ENCODE measurements around the gene NIPAL3. TPM values are rescaled to one million over a fixed set of nuclear protein-coding genes. Genes with fewer than 3 reads are reported as not detected.

Gene NIPAL3
- total RNA-seq, 1 experiment from 2014 or later: 16.6 TPM

- BruUV-seq (replicated peaks): no TSS peak
- H3K27me3 ChIP-seq (ENCODE audit: insufficient read depth, low read length): no peaks in the 10 kb centered on the region
- H2AFZ ChIP-seq (ENCODE audit: low read depth, low read length, poor library complexity, severe bottlenecking): no peak overlapping the region
- CTCF ChIA-PET: no interaction called here
- H3K4me3 ChIP-seq (replicated peaks in 1 of 2; ENCODE audit: low read depth in 1 of 2, low read length in 2 of 2): no peak overlapping the region
- RAD21 ChIA-PET (ENCODE audit: low non-redundant PET in 1 of 2, low total read pairs in 2 of 2, uncharacterized antibody in 2 of 2, unreplicated experiment in 2 of 2): no interaction called here
- DNase-seq (ENCODE audit: low read depth, low spot score) (no peak), ATAC-seq (no peak)
- H3K4me2 ChIP-seq (ENCODE audit: low read length): no peak overlapping the region
- TF ChIP-seq POLR2A (IDR thresholded peaks at IDR 0.05; ENCODE audit: borderline replicate concordance, extremely low read depth, insufficient read depth, insufficient read length): no peak
- no peaks in the 10 kb centered on the region for H3K79me2 ChIP-seq (ENCODE audit: insufficient read depth, low read length)
- 0 out of 4 replicates have a peak, but pooled peaks cover 0 to 2% of the 10 kb centered on the region in 2 experiments for H3K36me3 ChIP-seq (ENCODE audit: control insufficient read depth in 1 of 2, insufficient read depth in 2 of 2, low read length in 2 of 2)
- intact Hi-C loops (cut with micrococcal nuclease): no loop called here
- H3K9me2 ChIP-seq (ENCODE audit: insufficient read depth): no peaks in the 10 kb centered on the region
- no peak overlapping the region for H3K27ac ChIP-seq (ENCODE audit: low read depth, low read length)
- H4K20me1 ChIP-seq (ENCODE audit: insufficient read depth): no peaks in the 10 kb centered on the region
- H3K9ac ChIP-seq (ENCODE audit: low read length): no peak overlapping the region
- H3K9me3 ChIP-seq (ENCODE audit: control insufficient read depth in 1 of 2, insufficient read depth in 1 of 2, low read depth in 1 of 2, low read length in 2 of 2): no peaks in the 10 kb centered on the region
- POLR2A ChIA-PET: no interaction called here
- no peaks in the 10 kb centered on the region for H3K4me1 ChIP-seq (ENCODE audit: control insufficient read depth in 1 of 2, insufficient read depth in 2 of 2, low read length in 2 of 2)
Observed at GRCh38 chr1:24425922-24426321, 10.3 kb downstream of the NIPAL3 start.

DNA sequence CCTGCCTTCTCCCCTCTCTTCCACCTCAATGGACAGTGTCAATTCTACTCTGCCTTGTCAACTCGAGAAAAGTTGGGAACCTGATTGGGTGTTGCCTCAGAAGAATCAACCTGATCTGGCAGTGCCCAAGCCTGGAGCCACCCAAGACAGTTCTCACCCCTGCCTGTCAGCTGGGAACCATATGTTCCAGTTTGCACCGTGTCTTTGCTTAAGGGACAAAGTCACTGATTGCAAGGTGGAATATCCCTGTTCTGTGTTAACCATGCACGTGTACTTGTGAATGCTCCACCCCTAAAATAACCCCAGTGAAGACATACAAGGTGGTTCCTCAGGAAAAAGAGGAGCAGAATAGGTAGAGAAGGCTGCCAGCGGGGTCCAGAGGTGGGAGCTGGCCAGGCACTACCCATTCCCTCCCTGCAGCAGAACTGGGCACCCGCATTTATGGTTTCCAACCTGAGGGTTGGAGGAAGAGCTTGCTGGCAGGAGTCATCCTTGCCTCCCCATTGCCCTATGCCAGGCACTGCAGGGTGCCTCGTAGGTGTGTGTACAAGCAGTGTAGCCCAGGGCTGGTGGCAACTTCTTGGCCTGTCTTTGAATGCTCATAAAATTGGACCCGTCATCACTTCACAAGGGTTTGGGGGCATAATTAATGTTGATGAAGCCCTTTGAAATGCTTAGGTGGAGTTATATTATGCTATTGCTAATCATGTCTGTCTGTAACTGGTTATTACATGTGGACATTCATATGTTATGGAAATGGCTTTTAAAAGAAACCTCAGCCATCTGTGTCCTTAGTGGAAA, 11.3 kb downstream of the NIPAL3 start:
- CTCF ChIA-PET: interaction anchor here (1.0 kb wide), 1 partner anchor 12 kb away, joined by 3 read pairs; the partner anchor contains the start of gene NIPAL3
- RAD21 ChIA-PET (ENCODE audit: low non-redundant PET in 1 of 2, low total read pairs in 2 of 2, uncharacterized antibody in 2 of 2, unreplicated experiment in 2 of 2): no interaction called here
- BruUV-seq (replicated peaks): no TSS peak

More for the DNA sequence above, 11.3 kb downstream of the NIPAL3 start:
- Histone ChIP-seq H3K79me2 (ENCODE audit: insufficient read depth, low read length) (no peaks in the 10 kb centered on the region), H3K9me3 (ENCODE audit: control insufficient read depth in 1 of 2, insufficient read depth in 1 of 2, low read depth in 1 of 2, low read length in 2 of 2) (no peaks in the 10 kb centered on the region), H3K4me2 (ENCODE audit: low read length) (no peak overlapping the region), H3K4me1 (ENCODE audit: control insufficient read depth in 1 of 2, insufficient read depth in 2 of 2, low read length in 2 of 2) (no peaks in the 10 kb centered on the region), H3K9me2 (ENCODE audit: insufficient read depth) (no peaks in the 10 kb centered on the region), H3K27me3 (ENCODE audit: insufficient read depth, low read length) (no peaks in the 10 kb centered on the region), H3K4me3 (replicated peaks in 1 of 2; ENCODE audit: low read depth in 1 of 2, low read length in 2 of 2) (no peak overlapping the region), H4K20me1 (ENCODE audit: insufficient read depth) (no peaks in the 10 kb centered on the region), H3K27ac (ENCODE audit: low read depth, low read length) (no peak overlapping the region), H3K9ac (ENCODE audit: low read length) (no peak overlapping the region), H2AFZ (ENCODE audit: low read depth, low read length, poor library complexity, severe bottlenecking) (no peak overlapping the region), H3K36me3 (ENCODE audit: control insufficient read depth in 1 of 2, insufficient read depth in 2 of 2, low read length in 2 of 2) (0 out of 4 replicates have a peak, but pooled peaks cover 0 to under 1% of the 10 kb centered on the region in 2 experiments)
- POLR2A ChIA-PET: no interaction called here
- no peak for TF ChIP-seq ELF1 (IDR thresholded peaks at IDR 0.05; ENCODE audit: borderline replicate concordance, low read depth)
- TF ChIP-seq, protein P1, sequence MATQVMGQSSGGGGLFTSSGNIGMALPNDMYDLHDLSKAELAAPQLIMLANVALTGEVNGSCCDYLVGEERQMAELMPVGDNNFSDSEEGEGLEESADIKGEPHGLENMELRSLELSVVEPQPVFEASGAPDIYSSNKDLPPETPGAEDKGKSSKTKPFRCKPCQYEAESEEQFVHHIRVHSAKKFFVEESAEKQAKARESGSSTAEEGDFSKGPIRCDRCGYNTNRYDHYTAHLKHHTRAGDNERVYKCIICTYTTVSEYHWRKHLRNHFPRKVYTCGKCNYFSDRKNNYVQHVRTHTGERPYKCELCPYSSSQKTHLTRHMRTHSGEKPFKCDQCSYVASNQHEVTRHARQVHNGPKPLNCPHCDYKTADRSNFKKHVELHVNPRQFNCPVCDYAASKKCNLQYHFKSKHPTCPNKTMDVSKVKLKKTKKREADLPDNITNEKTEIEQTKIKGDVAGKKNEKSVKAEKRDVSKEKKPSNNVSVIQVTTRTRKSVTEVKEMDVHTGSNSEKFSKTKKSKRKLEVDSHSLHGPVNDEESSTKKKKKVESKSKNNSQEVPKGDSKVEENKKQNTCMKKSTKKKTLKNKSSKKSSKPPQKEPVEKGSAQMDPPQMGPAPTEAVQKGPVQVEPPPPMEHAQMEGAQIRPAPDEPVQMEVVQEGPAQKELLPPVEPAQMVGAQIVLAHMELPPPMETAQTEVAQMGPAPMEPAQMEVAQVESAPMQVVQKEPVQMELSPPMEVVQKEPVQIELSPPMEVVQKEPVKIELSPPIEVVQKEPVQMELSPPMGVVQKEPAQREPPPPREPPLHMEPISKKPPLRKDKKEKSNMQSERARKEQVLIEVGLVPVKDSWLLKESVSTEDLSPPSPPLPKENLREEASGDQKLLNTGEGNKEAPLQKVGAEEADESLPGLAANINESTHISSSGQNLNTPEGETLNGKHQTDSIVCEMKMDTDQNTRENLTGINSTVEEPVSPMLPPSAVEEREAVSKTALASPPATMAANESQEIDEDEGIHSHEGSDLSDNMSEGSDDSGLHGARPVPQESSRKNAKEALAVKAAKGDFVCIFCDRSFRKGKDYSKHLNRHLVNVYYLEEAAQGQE (IDR thresholded peaks at IDR 0.05; ENCODE audit: low read depth): no peak
- no peak for TF ChIP-seq EGR1 (IDR thresholded peaks at IDR 0.05; ENCODE audit: low read depth)
- TF ChIP-seq FOSL1 (IDR thresholded peaks at IDR 0.05; ENCODE audit: low read depth): no peak
- no peak for TF ChIP-seq POLR2A (IDR thresholded peaks at IDR 0.05; ENCODE audit: borderline replicate concordance, extremely low read depth, insufficient read depth, insufficient read length)
- intact Hi-C loops (cut with micrococcal nuclease): no loop called here
- no peak for DNase-seq (ENCODE audit: low read depth, low spot score)
- no peak for ATAC-seq

Measured in HCT116 (cell line).